K562 (cell line): ENCODE measurements around the gene LDAH. TPM values are rescaled to one million over a fixed set of nuclear protein-coding genes. Genes with fewer than 3 reads are reported as not detected.
A peak's percentile ranks its signal among the peaks of the same experiment; 100 is the strongest.

Experiments used
- ATAC-seq: fragments of 200-7000 bp; cut with Tn5 transposase; 3 replicates; pipeline ENCODE4 v1.9.1; 2020; ENCODE audit warnings: moderate library complexity
- BruUV-seq: library from RNA; stranded (reverse); fragments of 400-500 nt; replicated peaks from 2 replicates; lab custom pipeline; 2021; lab: Mats Ljungman, UMichigan
- CTCF ChIA-PET: fragments of 300-600 bp; formaldehyde crosslinking; extraction: SDS; loops from one replicate; lab custom pipeline; 2021; ENCODE audit warnings: low intra/inter-chr PET ratio; lab: Yijun Ruan, JAX
- POLR2A ChIA-PET: fragments of 300-600, 350-650 bp; sonication (Branson Sonifier 250); formaldehyde crosslinking; extraction: SDS; loops from one replicate; lab custom pipeline; 2021; ENCODE audit warnings: antibody characterized with exemption, inconsistent platforms; lab: Yijun Ruan, JAX
- DNase-seq, 4 experiments: peaks; one replicate each; pipeline versions ENCODE4 v3.0.0 to v3.0.0-alpha.2; 2011 to 2018; ENCODE audit warnings: low spot score in 3 of 4, mixed read lengths in 3 of 4; ENCODE audit errors: extremely low read depth in 1 of 4
- FAIRE-seq: peaks from 2 replicates; lab custom pipeline; 2011; peaks lifted over from hg19 to GRCh38; lab: Jason Lieb, UNC
- H2AFZ ChIP-seq: 2 replicates; pipeline ENCODE4 v1.6.0; 2011; ENCODE audit warnings: low read depth, low read length, control low read depth, inconsistent platforms
- H3K27ac ChIP-seq: fragments of 200-600 bp; 3 replicates; pipeline ENCODE4 v1.8.0; 2011; ENCODE audit warnings: low read depth, mild to moderate bottlenecking, control low read depth, inconsistent platforms, low read length, moderate library complexity, mixed read lengths; ENCODE audit errors: extremely low read depth
- H3K27me3 ChIP-seq, 2 experiments: fragments of 300-600 bp in 1 of 2; 2 replicates in 1 of 2; 3 replicates in 1 of 2; pipeline versions ENCODE4 v1.6.0 to v1.8.0; 2011; ENCODE audit warnings: inconsistent platforms in 2 of 2, low read length in 2 of 2, mild to moderate bottlenecking in 1 of 2, mixed read lengths in 1 of 2, moderate library complexity in 1 of 2; ENCODE audit not compliant: control insufficient read depth in 2 of 2, insufficient read depth in 2 of 2
- H3K36me3 ChIP-seq: fragments of 300-600 bp; 3 replicates; pipeline ENCODE4 v1.8.0; 2011; ENCODE audit warnings: mild to moderate bottlenecking, low read length, inconsistent platforms; ENCODE audit not compliant: control insufficient read depth, insufficient read depth
- H3K4me1 ChIP-seq, 2 experiments: fragments of 200-600 bp in 1 of 2; replicated peaks in 1 of 2; 2 replicates in 1 of 2; 3 replicates in 1 of 2; pipeline versions ENCODE4 v1.5.1 to v1.8.0; 2011; ENCODE audit warnings: inconsistent platforms in 2 of 2, low read length in 2 of 2, mild to moderate bottlenecking in 1 of 2, mixed read lengths in 1 of 2, moderate library complexity in 1 of 2; ENCODE audit not compliant: control insufficient read depth in 2 of 2, insufficient read depth in 2 of 2
- H3K4me2 ChIP-seq: 2 replicates; pipeline ENCODE4 v1.6.1; 2011; ENCODE audit warnings: low read length, control low read depth, inconsistent platforms, mixed read lengths; ENCODE audit not compliant: insufficient read depth
- H3K4me3 ChIP-seq: fragments of 200-600 bp; sonication (generic), shearing (Covaris generic); 2 replicates; pipeline ENCODE4 v1.5.1; 2016; ENCODE audit warnings: control low read depth, inconsistent platforms
- H3K79me2 ChIP-seq: fragments of 200-600 bp; 3 replicates; pipeline ENCODE4 v1.8.0; 2011; ENCODE audit warnings: low read length, inconsistent platforms; ENCODE audit not compliant: control insufficient read depth, insufficient read depth
- H3K9ac ChIP-seq, 2 experiments: 2 replicates each; pipeline versions ENCODE4 v1.6.0 to v1.6.1; 2011; ENCODE audit warnings: low read depth in 2 of 2, low read length in 2 of 2, control low read depth in 1 of 2, inconsistent platforms in 1 of 2, mild to moderate bottlenecking in 1 of 2, mixed read lengths in 1 of 2; ENCODE audit not compliant: insufficient read depth in 1 of 2
- H3K9me1 ChIP-seq: one replicate; pipeline ENCODE4 v1.6.0; 2011; ENCODE audit warnings: inconsistent platforms, mild to moderate bottlenecking, low read length, moderate library complexity; ENCODE audit not compliant: control insufficient read depth, insufficient read depth
- H3K9me3 ChIP-seq: replicated peaks from 2 replicates; pipeline ENCODE4 v1.5.1; 2011; ENCODE audit warnings: low read depth, low read length, inconsistent platforms; ENCODE audit not compliant: control insufficient read depth, insufficient read depth
- H4K20me1 ChIP-seq: replicated peaks from 2 replicates; pipeline ENCODE4 v1.6.1; 2011; ENCODE audit warnings: low read length, inconsistent platforms, mixed read lengths; ENCODE audit not compliant: control insufficient read depth, insufficient read depth
- CBX5 ChIP-seq: IDR thresholded peaks from 2 replicates; pipeline ENCODE4 v1.6.1; 2014; ENCODE audit warnings: low read depth, borderline replicate concordance
- ZNF184 ChIP-seq: sonication (generic); formaldehyde crosslinking; IDR thresholded peaks from 2 replicates; pipeline ENCODE4 v1.5.0; 2020; ENCODE audit warnings: missing genetic modification reagents
- ZNF584 ChIP-seq: fragments of 200-800 bp; sonication (Bioruptor generic); IDR thresholded peaks from 2 replicates; pipeline ENCODE4 v1.6.1; 2016; ENCODE audit warnings: low read depth, mild to moderate bottlenecking, missing genetic modification characterization, missing compliant biosample characterization
- in situ Hi-C: fragments of 300-500 bp; cut with MboI; formaldehyde crosslinking; loops from 4 replicates; pipeline ENCODE4 v1.15.0; 2018; ENCODE audit warnings: inconsistent platforms, mixed read lengths
- intact Hi-C: fragments of 100-400 bp; cut with micrococcal nuclease; formaldehyde crosslinking; loops from 2 replicates; pipeline ENCODE4 v1.14.2; 2022
- polyA plus RNA-seq, 8 experiments: library from polyadenylated mRNA; depleted of rRNA in 4 of 8; stranded (reverse) in 5 of 8; unstranded in 3 of 8; fragments of >200 nt; fragmentation: Nextera tagmentation in 2 of 8; fragmentation: Illumina TruSeq in 1 of 8; extraction: Ambion mirVana in 2 of 8; extraction: Trizol in 1 of 8; gene quantifications; 2 replicates each; pipeline versions ENCODE4 v1.2.1 to v1.2.3, GENCODE V29; 2011 to 2014; ENCODE audit warnings: inconsistent platforms in 1 of 8, missing spikeins in 1 of 8
- total RNA-seq, 7 experiments: library from RNA; depleted of rRNA in 6 of 7; stranded (reverse); fragments of >200 nt in 6 of 7; fragmentation: Illumina TruSeq in 2 of 7; extraction: Trizol in 2 of 7; gene quantifications; 2 replicates each; pipeline versions ENCODE4 v1.2.1 to v1.2.3, GENCODE V29; 2011 to 2021; ENCODE audit warnings: low replicate concordance in 1 of 7
- TF ChIP-seq, protein P1 (sequence below): fragments of 200-600 bp; sonication (generic); IDR thresholded peaks from one replicate; pipeline ENCODE4 v1.6.1; 2012; ENCODE audit warnings: mild to moderate bottlenecking, low read depth, low read length, inconsistent platforms
- TF ChIP-seq, protein P2 (sequence below), 3 experiments: IDR thresholded peaks in 2 of 3; conservative IDR thresholded peaks in 1 of 3; 2 replicates each; pipeline ENCODE4 v1.5.1; 2011 to 2012; ENCODE audit warnings: low read length in 3 of 3, mild to moderate bottlenecking in 3 of 3, control low read depth in 2 of 3, improper control_type of control experiment in 1 of 3, inconsistent platforms in 1 of 3, low read depth in 1 of 3, mixed read lengths in 1 of 3, moderate library complexity in 1 of 3; ENCODE audit not compliant: insufficient read depth in 2 of 3

LDAH gene
- total and polyA plus RNA-seq, 9 of the 15 experiments (the other 6 are each of a cell fraction or from before 2014, with no cell fraction given), result 22.3 to 60.1 (median 40.0) TPM

DNA sequence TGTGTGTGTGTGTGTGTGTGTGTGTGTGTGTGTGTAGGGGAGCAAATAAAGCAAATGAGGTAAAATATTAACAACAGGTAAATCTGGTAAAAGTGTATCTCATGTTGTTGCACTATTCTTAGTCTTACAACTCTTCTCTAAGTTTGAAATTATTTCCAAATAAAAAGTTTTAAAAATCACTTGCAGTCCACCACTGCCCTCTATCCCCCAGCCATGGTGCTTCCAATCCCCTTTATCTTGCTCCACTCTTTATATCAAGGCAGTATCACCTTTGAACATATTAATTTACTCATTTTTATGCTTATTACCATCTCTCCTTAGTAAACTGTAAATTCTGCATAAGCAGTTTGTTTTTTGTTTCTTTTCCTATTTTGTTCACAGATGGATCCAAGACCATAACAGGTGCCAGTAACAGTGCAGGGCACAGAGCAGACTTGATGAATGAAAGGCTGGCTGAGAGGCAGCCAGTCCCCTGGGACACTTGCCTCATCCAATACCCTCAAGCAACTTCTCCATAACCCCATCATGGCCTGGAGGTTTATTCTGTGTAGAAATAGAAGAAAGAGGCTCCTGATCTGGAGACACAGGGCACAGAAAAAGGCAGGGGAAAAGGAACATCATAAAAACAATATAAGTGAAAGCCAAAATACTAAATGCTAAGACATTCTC, 67.6 kb downstream of the LDAH start:
- in situ Hi-C loops, result no loop called here
- Histone ChIP-seq H3K27ac (no peak overlapping the region), H3K9me1 (no peaks in the 10 kb centered on the region), H3K36me3 (peaks cover 4% of the 10 kb centered on the region; the same call in 2 of the 3 replicates), H2AFZ (no peak overlapping the region), H3K4me3 (no peak overlapping the region), H3K79me2 (no peaks in the 10 kb centered on the region), H3K9ac (no peak overlapping the region)
- ATAC-seq, result no peak
- FAIRE-seq, result peak; percentile 32
- POLR2A ChIA-PET, result no interaction called here
- no TSS peak for BruUV-seq
- no peak for DNase-seq
- TF ChIP-seq, protein P1, sequence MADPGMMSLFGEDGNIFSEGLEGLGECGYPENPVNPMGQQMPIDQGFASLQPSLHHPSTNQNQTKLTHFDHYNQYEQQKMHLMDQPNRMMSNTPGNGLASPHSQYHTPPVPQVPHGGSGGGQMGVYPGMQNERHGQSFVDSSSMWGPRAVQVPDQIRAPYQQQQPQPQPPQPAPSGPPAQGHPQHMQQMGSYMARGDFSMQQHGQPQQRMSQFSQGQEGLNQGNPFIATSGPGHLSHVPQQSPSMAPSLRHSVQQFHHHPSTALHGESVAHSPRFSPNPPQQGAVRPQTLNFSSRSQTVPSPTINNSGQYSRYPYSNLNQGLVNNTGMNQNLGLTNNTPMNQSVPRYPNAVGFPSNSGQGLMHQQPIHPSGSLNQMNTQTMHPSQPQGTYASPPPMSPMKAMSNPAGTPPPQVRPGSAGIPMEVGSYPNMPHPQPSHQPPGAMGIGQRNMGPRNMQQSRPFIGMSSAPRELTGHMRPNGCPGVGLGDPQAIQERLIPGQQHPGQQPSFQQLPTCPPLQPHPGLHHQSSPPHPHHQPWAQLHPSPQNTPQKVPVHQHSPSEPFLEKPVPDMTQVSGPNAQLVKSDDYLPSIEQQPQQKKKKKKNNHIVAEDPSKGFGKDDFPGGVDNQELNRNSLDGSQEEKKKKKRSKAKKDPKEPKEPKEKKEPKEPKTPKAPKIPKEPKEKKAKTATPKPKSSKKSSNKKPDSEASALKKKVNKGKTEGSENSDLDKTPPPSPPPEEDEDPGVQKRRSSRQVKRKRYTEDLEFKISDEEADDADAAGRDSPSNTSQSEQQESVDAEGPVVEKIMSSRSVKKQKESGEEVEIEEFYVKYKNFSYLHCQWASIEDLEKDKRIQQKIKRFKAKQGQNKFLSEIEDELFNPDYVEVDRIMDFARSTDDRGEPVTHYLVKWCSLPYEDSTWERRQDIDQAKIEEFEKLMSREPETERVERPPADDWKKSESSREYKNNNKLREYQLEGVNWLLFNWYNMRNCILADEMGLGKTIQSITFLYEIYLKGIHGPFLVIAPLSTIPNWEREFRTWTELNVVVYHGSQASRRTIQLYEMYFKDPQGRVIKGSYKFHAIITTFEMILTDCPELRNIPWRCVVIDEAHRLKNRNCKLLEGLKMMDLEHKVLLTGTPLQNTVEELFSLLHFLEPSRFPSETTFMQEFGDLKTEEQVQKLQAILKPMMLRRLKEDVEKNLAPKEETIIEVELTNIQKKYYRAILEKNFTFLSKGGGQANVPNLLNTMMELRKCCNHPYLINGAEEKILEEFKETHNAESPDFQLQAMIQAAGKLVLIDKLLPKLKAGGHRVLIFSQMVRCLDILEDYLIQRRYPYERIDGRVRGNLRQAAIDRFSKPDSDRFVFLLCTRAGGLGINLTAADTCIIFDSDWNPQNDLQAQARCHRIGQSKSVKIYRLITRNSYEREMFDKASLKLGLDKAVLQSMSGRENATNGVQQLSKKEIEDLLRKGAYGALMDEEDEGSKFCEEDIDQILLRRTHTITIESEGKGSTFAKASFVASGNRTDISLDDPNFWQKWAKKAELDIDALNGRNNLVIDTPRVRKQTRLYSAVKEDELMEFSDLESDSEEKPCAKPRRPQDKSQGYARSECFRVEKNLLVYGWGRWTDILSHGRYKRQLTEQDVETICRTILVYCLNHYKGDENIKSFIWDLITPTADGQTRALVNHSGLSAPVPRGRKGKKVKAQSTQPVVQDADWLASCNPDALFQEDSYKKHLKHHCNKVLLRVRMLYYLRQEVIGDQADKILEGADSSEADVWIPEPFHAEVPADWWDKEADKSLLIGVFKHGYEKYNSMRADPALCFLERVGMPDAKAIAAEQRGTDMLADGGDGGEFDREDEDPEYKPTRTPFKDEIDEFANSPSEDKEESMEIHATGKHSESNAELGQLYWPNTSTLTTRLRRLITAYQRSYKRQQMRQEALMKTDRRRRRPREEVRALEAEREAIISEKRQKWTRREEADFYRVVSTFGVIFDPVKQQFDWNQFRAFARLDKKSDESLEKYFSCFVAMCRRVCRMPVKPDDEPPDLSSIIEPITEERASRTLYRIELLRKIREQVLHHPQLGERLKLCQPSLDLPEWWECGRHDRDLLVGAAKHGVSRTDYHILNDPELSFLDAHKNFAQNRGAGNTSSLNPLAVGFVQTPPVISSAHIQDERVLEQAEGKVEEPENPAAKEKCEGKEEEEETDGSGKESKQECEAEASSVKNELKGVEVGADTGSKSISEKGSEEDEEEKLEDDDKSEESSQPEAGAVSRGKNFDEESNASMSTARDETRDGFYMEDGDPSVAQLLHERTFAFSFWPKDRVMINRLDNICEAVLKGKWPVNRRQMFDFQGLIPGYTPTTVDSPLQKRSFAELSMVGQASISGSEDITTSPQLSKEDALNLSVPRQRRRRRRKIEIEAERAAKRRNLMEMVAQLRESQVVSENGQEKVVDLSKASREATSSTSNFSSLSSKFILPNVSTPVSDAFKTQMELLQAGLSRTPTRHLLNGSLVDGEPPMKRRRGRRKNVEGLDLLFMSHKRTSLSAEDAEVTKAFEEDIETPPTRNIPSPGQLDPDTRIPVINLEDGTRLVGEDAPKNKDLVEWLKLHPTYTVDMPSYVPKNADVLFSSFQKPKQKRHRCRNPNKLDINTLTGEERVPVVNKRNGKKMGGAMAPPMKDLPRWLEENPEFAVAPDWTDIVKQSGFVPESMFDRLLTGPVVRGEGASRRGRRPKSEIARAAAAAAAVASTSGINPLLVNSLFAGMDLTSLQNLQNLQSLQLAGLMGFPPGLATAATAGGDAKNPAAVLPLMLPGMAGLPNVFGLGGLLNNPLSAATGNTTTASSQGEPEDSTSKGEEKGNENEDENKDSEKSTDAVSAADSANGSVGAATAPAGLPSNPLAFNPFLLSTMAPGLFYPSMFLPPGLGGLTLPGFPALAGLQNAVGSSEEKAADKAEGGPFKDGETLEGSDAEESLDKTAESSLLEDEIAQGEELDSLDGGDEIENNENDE, result no peak
- TF ChIP-seq, protein P2, sequence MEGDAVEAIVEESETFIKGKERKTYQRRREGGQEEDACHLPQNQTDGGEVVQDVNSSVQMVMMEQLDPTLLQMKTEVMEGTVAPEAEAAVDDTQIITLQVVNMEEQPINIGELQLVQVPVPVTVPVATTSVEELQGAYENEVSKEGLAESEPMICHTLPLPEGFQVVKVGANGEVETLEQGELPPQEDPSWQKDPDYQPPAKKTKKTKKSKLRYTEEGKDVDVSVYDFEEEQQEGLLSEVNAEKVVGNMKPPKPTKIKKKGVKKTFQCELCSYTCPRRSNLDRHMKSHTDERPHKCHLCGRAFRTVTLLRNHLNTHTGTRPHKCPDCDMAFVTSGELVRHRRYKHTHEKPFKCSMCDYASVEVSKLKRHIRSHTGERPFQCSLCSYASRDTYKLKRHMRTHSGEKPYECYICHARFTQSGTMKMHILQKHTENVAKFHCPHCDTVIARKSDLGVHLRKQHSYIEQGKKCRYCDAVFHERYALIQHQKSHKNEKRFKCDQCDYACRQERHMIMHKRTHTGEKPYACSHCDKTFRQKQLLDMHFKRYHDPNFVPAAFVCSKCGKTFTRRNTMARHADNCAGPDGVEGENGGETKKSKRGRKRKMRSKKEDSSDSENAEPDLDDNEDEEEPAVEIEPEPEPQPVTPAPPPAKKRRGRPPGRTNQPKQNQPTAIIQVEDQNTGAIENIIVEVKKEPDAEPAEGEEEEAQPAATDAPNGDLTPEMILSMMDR (IDR thresholded peaks at IDR 0.05 in 2 of 3, conservative IDR thresholded peaks at IDR 0.05 in 1 of 3; ENCODE audit: insufficient read depth in 2 of 3, low read depth in 1 of 3, low read length in 3 of 3), result peak in 2 of 3 experiments; percentile 13 to 23; a peak in 2 of 6 replicates
- TF ChIP-seq ZNF584 (CRISPR knock-in tag) (no peak), ZNF184 (no peak), CBX5 (no peak)
- TF ChIP-seq, all 486 proteins: peak for 1
- Histone ChIP-seq H3K4me2 (no peak overlapping the region), H3K4me1 (no peaks in the 10 kb centered on the region), H3K9me3 (no peaks in the 10 kb centered on the region), H4K20me1 (no peaks in the 10 kb centered on the region), H3K27me3 (no peaks in the 10 kb centered on the region)
- intact Hi-C loops, result no loop called here
- CTCF ChIA-PET, result interaction anchor here (0.9 kb wide), 1 partner anchor 94 kb away, joined by 3 read pairs; no protein-coding TSS in a partner anchor
